Esophagus squamous epithelium (tissue), 4 donors: ENCODE measurements around the gene RGS9.

Source experiments
- CTCF ChIP-seq, 6 experiments: fragments of 450-650 bp in 4 of 6; fragments of 200-600 bp in 2 of 6; sonication (generic) in 2 of 6; IDR thresholded peaks; one replicate each; pipeline ENCODE4 v1.5.1; 2016 to 2019; ENCODE audit warnings: antibody characterized with exemption in 6 of 6, mild to moderate bottlenecking in 4 of 6, moderate library complexity in 4 of 6
- POLR2A ChIP-seq, 4 donors: fragments of 450-650 bp; IDR thresholded peaks; one replicate each; pipeline ENCODE4 v1.6.1; 2017; ENCODE audit warnings: antibody characterized with exemption in 4 of 4, mild to moderate bottlenecking in 4 of 4, moderate library complexity in 3 of 4

- TF ChIP-seq CTCF (IDR thresholded peaks at IDR 0.05) (no peak), POLR2A (IDR thresholded peaks at IDR 0.05) (no peak)
Observed at GRCh38 chr17:65117384-65118035, 19.7 kb upstream of the RGS9 start.
